Prostate gland (tissue), 2 donors: ENCODE measurements around the gene ATP2C2. TPM values are rescaled to one million over a fixed set of nuclear protein-coding genes. Genes with fewer than 3 reads are reported as not detected.

Experiments
- DNase-seq: peaks from one replicate; pipeline ENCODE4 v3.0.0-alpha.2; 2019; ENCODE audit warnings: low spot score
- H3K27ac ChIP-seq, 2 donors: fragments of 200-600 bp; sonication (generic); 2 replicates each; pipeline ENCODE4 v1.5.1; 2017 to 2019
- H3K27me3 ChIP-seq: fragments of 200-600 bp; sonication (generic); replicated peaks from 2 replicates; pipeline ENCODE4 v1.5.1; 2019; ENCODE audit not compliant: insufficient read depth
- H3K36me3 ChIP-seq, 2 donors: fragments of 200-600 bp; sonication (generic); 1 replicate in 1 of 2; 2 replicates in 1 of 2; pipeline versions ENCODE4 v1.5.1 to v1.8.1; 2017 to 2019
- H3K4me1 ChIP-seq: fragments of 200-600 bp; sonication (generic); replicated peaks from 2 replicates; pipeline ENCODE4 v1.5.1; 2019
- H3K4me3 ChIP-seq, 2 donors: fragments of 200-600 bp; sonication (generic); 2 replicates each; pipeline ENCODE4 v1.5.1; 2017 to 2019
- H3K9me3 ChIP-seq: fragments of 200-600 bp; sonication (generic); 2 replicates; pipeline ENCODE4 v1.5.1; 2017
- CTCF ChIP-seq, 4 experiments: fragments of 200-600 bp in 2 of 4; fragments of 450-650 bp in 2 of 4; sonication (generic) in 2 of 4; IDR thresholded peaks; 1 replicate in 3 of 4; 2 replicates in 1 of 4; pipeline ENCODE4 v1.5.1; 2016 to 2019; ENCODE audit warnings: antibody characterized with exemption in 4 of 4, mild to moderate bottlenecking in 2 of 4, moderate library complexity in 2 of 4
- POLR2A ChIP-seq: fragments of 450-650 bp; IDR thresholded peaks from one replicate; pipeline ENCODE4 v1.6.1; 2016; ENCODE audit warnings: antibody characterized with exemption, mild to moderate bottlenecking
- POLR2AphosphoS5 ChIP-seq: sonication (generic); formaldehyde crosslinking; IDR thresholded peaks from one replicate; pipeline ENCODE4 v1.6.1; 2017; ENCODE audit warnings: antibody characterized with exemption
- WGBS: methylation state at CpG from one replicate; pipeline ENCODE4 v1.1.5; 2018; 5-methylcytosine and 5-hydroxymethylcytosine counted together
- intact Hi-C: fragments of 100-400 bp; cut with DNase I; formaldehyde crosslinking; loops from one replicate; pipeline ENCODE4 v1.14.2; 2022
- total RNA-seq, 2 donors: library from RNA; depleted of rRNA; stranded (reverse); fragments of >200 nt; gene quantifications; one replicate each; pipeline ENCODE4 v1.1.0, GENCODE V29; 2016

Gene ATP2C2
- total RNA-seq, 2 donors from 2014 or later, result 43.7 to 56.1 TPM

- DNase-seq, result no peak
- Histone ChIP-seq H3K36me3 (no peaks in the 10 kb centered on the region), H3K27ac (no peak overlapping the region), H3K27me3 (no peaks in the 10 kb centered on the region), H3K4me1 (no peaks in the 10 kb centered on the region), H3K4me3 (no peak overlapping the region), H3K9me3 (no peaks in the 10 kb centered on the region)
- WGBS, result 100% methylated on average over 1 of the region's 1 CpG
- intact Hi-C loops, result no loop called here
- no peak for TF ChIP-seq POLR2A
- TF ChIP-seq CTCF (IDR thresholded peaks at IDR 0.05), result no peak
These were observed 98.9 kb downstream of the ATP2C2 start for GRCh38 chr16:84467256-84467655.

GRCh38 chr16:84467709-84468108 lies 99.4 kb downstream of the ATP2C2 start:
- H3K4me1 ChIP-seq, result no peaks in the 10 kb centered on the region
- no peak for TF ChIP-seq POLR2A
- TF ChIP-seq CTCF (IDR thresholded peaks at IDR 0.05), result no peak
- no peak for TF ChIP-seq POLR2AphosphoS5
- no peaks in the 10 kb centered on the region for H3K9me3 ChIP-seq
- no peak overlapping the region for H3K4me3 ChIP-seq
- no peaks in the 10 kb centered on the region for H3K36me3 ChIP-seq
- no peak overlapping the region for H3K27ac ChIP-seq
- intact Hi-C loops, result no loop called here
- no peak for DNase-seq
- no peaks in the 10 kb centered on the region for H3K27me3 ChIP-seq

- Histone ChIP-seq H3K4me3 (no peak overlapping the region), H3K9me3 (no peaks in the 10 kb centered on the region), H3K27me3 (no peaks in the 10 kb centered on the region), H3K4me1 (no peaks in the 10 kb centered on the region), H3K27ac (no peak overlapping the region), H3K36me3 (no peaks in the 10 kb centered on the region)
- no peak for DNase-seq
- WGBS, result 95% methylated on average over 7 of the region's 7 CpGs
- intact Hi-C loops, result no loop called here
- TF ChIP-seq POLR2A, result no peak
These were observed 103.0 kb downstream of the ATP2C2 start for GRCh38 chr16:84471316-84471715.

- TF ChIP-seq POLR2A, result no peak
- no peak for TF ChIP-seq POLR2AphosphoS5
- no peak for TF ChIP-seq CTCF (IDR thresholded peaks at IDR 0.05)
- no peak overlapping the region for H3K4me3 ChIP-seq
These were observed 103.6 kb downstream of the ATP2C2 start for GRCh38 chr16:84471966-84472365.

GRCh38 chr16:84475643-84476240 lies 107.4 kb downstream of the ATP2C2 start:
- no peak for TF ChIP-seq POLR2AphosphoS5
- no peak for TF ChIP-seq CTCF (IDR thresholded peaks at IDR 0.05)
- TF ChIP-seq POLR2A, result no peak
- no peaks in the 10 kb centered on the region for H3K27me3 ChIP-seq
- no peaks in the 10 kb centered on the region for H3K9me3 ChIP-seq
- intact Hi-C loops, result no loop called here
- 79% methylated on average over 8 of the region's 8 CpGs for WGBS
- no peaks in the 10 kb centered on the region for H3K4me1 ChIP-seq
- no peak overlapping the region for H3K4me3 ChIP-seq
- H3K36me3 ChIP-seq, result no peaks in the 10 kb centered on the region
- DNase-seq, result no peak
- no peak overlapping the region for H3K27ac ChIP-seq

More at GRCh38 chr16:84471966-84472365, 103.6 kb downstream of the ATP2C2 start:
- no peaks in the 10 kb centered on the region for H3K36me3 ChIP-seq
- H3K9me3 ChIP-seq, result no peaks in the 10 kb centered on the region
- no peak overlapping the region for H3K27ac ChIP-seq
- DNase-seq, result no peak
- H3K4me1 ChIP-seq, result no peaks in the 10 kb centered on the region
- no peaks in the 10 kb centered on the region for H3K27me3 ChIP-seq
- 100% methylated on average over 4 of the region's 4 CpGs for WGBS
- intact Hi-C loops, result no loop called here
